IMR-90 (cell line): ENCODE results near the gene VKORC1L1. TPM values are rescaled to one million over a fixed set of nuclear protein-coding genes. Genes with fewer than 3 reads are reported as not detected.

Source experiments
- ATAC-seq: fragments of 200-7000 bp; cut with Tn5 transposase; 2 replicates; pipeline ENCODE4 v1.9.1; 2020; ENCODE audit warnings: low read depth, mild to moderate bottlenecking, moderate library complexity
- BruUV-seq: library from RNA; stranded (reverse); fragments of 400-500 nt; replicated peaks from 2 replicates; lab custom pipeline; 2021; lab: Mats Ljungman, UMichigan
- CTCF ChIA-PET: fragments of 300-600 bp; formaldehyde crosslinking; extraction: SDS; loops from one replicate; lab custom pipeline; 2021; ENCODE audit warnings: antibody characterized with exemption; lab: Yijun Ruan, JAX
- POLR2A ChIA-PET: fragments of 300-600 bp; sonication (Branson Sonifier 250); formaldehyde crosslinking; loops from one replicate; lab custom pipeline; 2022; ENCODE audit warnings: antibody characterized with exemption; ENCODE audit not compliant: unreplicated experiment; lab: Charles Lee
- DNase-seq: peaks from one replicate; pipeline ENCODE4 v3.0.0; 2013
- H2AFZ ChIP-seq: replicated peaks from 2 replicates; pipeline ENCODE3; 2013; ENCODE audit warnings: low read length, mild to moderate bottlenecking; ENCODE audit not compliant: poor library complexity
- H2AK5ac ChIP-seq: 2 replicates; pipeline ENCODE4 v1.6.1; 2013; ENCODE audit warnings: low read depth, low read length, inconsistent platforms
- H2AK9ac ChIP-seq: replicated peaks from 2 replicates; pipeline ENCODE3; 2013; ENCODE audit warnings: mild to moderate bottlenecking, low read depth, low read length, moderate library complexity; ENCODE audit not compliant: poor library complexity
- H2BK120ac ChIP-seq: 2 replicates; pipeline ENCODE4 v1.6.1; 2013; ENCODE audit warnings: low read depth, low read length, inconsistent platforms
- H2BK15ac ChIP-seq: 3 replicates; pipeline ENCODE4 v1.6.1; 2013; ENCODE audit warnings: low read depth, low read length, inconsistent platforms
- H2BK20ac ChIP-seq: 2 replicates; pipeline ENCODE4 v1.6.1; 2013; ENCODE audit warnings: low read depth, mild to moderate bottlenecking, inconsistent platforms, low read length, moderate library complexity
- H2BK5ac ChIP-seq: 2 replicates; pipeline ENCODE4 v1.6.1; 2013; ENCODE audit warnings: mild to moderate bottlenecking, low read depth, low read length, inconsistent platforms; ENCODE audit not compliant: poor library complexity, severe bottlenecking
- H3K14ac ChIP-seq: replicated peaks from 2 replicates; pipeline ENCODE4 v1.6.1; 2013; ENCODE audit warnings: low read depth, low read length, inconsistent platforms
- H3K18ac ChIP-seq: 2 replicates; pipeline ENCODE4 v1.6.1; 2013; ENCODE audit warnings: low read depth, low read length, control low read depth
- H3K23ac ChIP-seq: 2 replicates; pipeline ENCODE4 v1.6.1; 2013; ENCODE audit warnings: low read depth, low read length, inconsistent platforms
- H3K27ac ChIP-seq: 2 replicates; pipeline ENCODE4 v1.5.1; 2013; ENCODE audit warnings: mild to moderate bottlenecking, control low read depth, low read length; ENCODE audit not compliant: insufficient read depth
- H3K27me3 ChIP-seq: 2 replicates; pipeline ENCODE4 v1.6.1; 2013; ENCODE audit warnings: low read length; ENCODE audit not compliant: control insufficient read depth, insufficient read depth
- H3K36me3 ChIP-seq: 2 replicates; pipeline ENCODE4 v1.6.1; 2013; ENCODE audit warnings: low read length, mixed read lengths; ENCODE audit not compliant: control insufficient read depth, insufficient read depth
- H3K4ac ChIP-seq: 2 replicates; pipeline ENCODE4 v1.6.1; 2013; ENCODE audit warnings: low read depth, low read length, inconsistent platforms
- H3K4me1 ChIP-seq: 2 replicates; pipeline ENCODE4 v1.6.1; 2013; ENCODE audit warnings: low read length, mixed read lengths; ENCODE audit not compliant: control insufficient read depth, insufficient read depth
- H3K4me2 ChIP-seq: 2 replicates; pipeline ENCODE4 v1.6.1; 2013; ENCODE audit warnings: low read depth, mild to moderate bottlenecking, control low read depth, low read length, moderate library complexity
- H3K4me3 ChIP-seq: 2 replicates; pipeline ENCODE4 v1.5.1; 2013; ENCODE audit warnings: low read depth, mild to moderate bottlenecking, control low read depth, low read length, moderate library complexity; ENCODE audit not compliant: insufficient read depth
- H3K56ac ChIP-seq: 2 replicates; pipeline ENCODE4 v1.6.1; 2013; ENCODE audit warnings: low read length, inconsistent platforms; ENCODE audit not compliant: insufficient read depth; ENCODE audit errors: extremely low read depth
- H3K79me1 ChIP-seq, 2 experiments: 2 replicates each; pipeline ENCODE4 v1.6.1; 2013; ENCODE audit warnings: low read length in 2 of 2, inconsistent platforms in 1 of 2, low read depth in 1 of 2
- H3K9ac ChIP-seq: 2 replicates; pipeline ENCODE4 v1.6.1; 2013; ENCODE audit warnings: low read depth, low read length, control low read depth
- H3K9me1 ChIP-seq: 2 replicates; pipeline ENCODE4 v1.6.1; 2013; ENCODE audit warnings: low read length, inconsistent platforms; ENCODE audit not compliant: insufficient read depth
- H3K9me3 ChIP-seq: 2 replicates; pipeline ENCODE4 v1.6.1; 2013; ENCODE audit warnings: low read length; ENCODE audit not compliant: control insufficient read depth, insufficient read depth
- H4K20me1 ChIP-seq: 2 replicates; pipeline ENCODE4 v1.6.1; 2013; ENCODE audit warnings: low read length, inconsistent platforms; ENCODE audit not compliant: insufficient read depth
- H4K5ac ChIP-seq: 2 replicates; pipeline ENCODE4 v1.6.1; 2013; ENCODE audit warnings: mild to moderate bottlenecking, low read depth, low read length, control low read depth
- H4K8ac ChIP-seq, 2 experiments: 2 replicates each; pipeline ENCODE4 v1.6.1; 2013; ENCODE audit warnings: low read depth in 2 of 2, low read length in 2 of 2, control low read depth in 1 of 2, inconsistent platforms in 1 of 2
- H4K91ac ChIP-seq: 2 replicates; pipeline ENCODE4 v1.6.1; 2013; ENCODE audit warnings: low read depth, low read length, inconsistent platforms; ENCODE audit not compliant: insufficient read depth
- BHLHE40 ChIP-seq: fragments of 150-350 bp; IDR thresholded peaks from 2 replicates; pipeline ENCODE4 v1.6.1; 2016; ENCODE audit warnings: mild to moderate bottlenecking, low read depth, low read length
- CEBPB ChIP-seq: IDR thresholded peaks from 2 replicates; pipeline ENCODE4 v1.6.1; 2012; ENCODE audit warnings: low read depth, low read length, improper control_type of control experiment
- CHD1 ChIP-seq: IDR thresholded peaks from 2 replicates; pipeline ENCODE4 v1.6.1; 2012; ENCODE audit warnings: low read depth, low read length, improper control_type of control experiment
- CTCF ChIP-seq: conservative IDR thresholded peaks from 2 replicates; pipeline ENCODE4 v1.5.1; 2012; ENCODE audit warnings: mild to moderate bottlenecking, low read depth, low read length, improper control_type of control experiment
- ELK1 ChIP-seq: fragments of 150-350 bp; IDR thresholded peaks from 2 replicates; pipeline ENCODE4 v1.6.1; 2016; ENCODE audit warnings: low read depth, mild to moderate bottlenecking, low read length, moderate library complexity, borderline replicate concordance
- FOS ChIP-seq: fragments of 150-350 bp; IDR thresholded peaks from 2 replicates; pipeline ENCODE4 v1.6.1; 2016; ENCODE audit warnings: low read depth, low read length
- MAFK ChIP-seq: IDR thresholded peaks from 2 replicates; pipeline ENCODE4 v1.6.1; 2012; ENCODE audit warnings: low read depth, low read length, improper control_type of control experiment
- MAZ ChIP-seq: IDR thresholded peaks from 2 replicates; pipeline ENCODE4 v1.6.1; 2012; ENCODE audit warnings: low read depth, mild to moderate bottlenecking, low read length, improper control_type of control experiment, moderate library complexity, borderline replicate concordance
- MXI1 ChIP-seq: IDR thresholded peaks from 2 replicates; pipeline ENCODE4 v1.6.1; 2012; ENCODE audit warnings: low read depth, mild to moderate bottlenecking, low read length, moderate library complexity, borderline replicate concordance
- NFE2L2 ChIP-seq: fragments of 150-350 bp; IDR thresholded peaks from 2 replicates; pipeline ENCODE4 v1.6.1; 2016; ENCODE audit warnings: low read depth, mild to moderate bottlenecking, low read length
- POLR2A ChIP-seq: IDR thresholded peaks from 2 replicates; pipeline ENCODE4 v1.6.1; 2012; ENCODE audit warnings: mild to moderate bottlenecking, low read depth, low read length
- RAD21 ChIP-seq: IDR thresholded peaks from 2 replicates; pipeline ENCODE4 v1.6.1; 2012; ENCODE audit warnings: low read length, improper control_type of control experiment
- RCOR1 ChIP-seq: IDR thresholded peaks from 2 replicates; pipeline ENCODE4 v1.6.1; 2012; ENCODE audit warnings: mild to moderate bottlenecking, low read length, improper control_type of control experiment; ENCODE audit not compliant: insufficient replicate concordance
- RFX5 ChIP-seq: IDR thresholded peaks from 2 replicates; pipeline ENCODE4 v1.8.0; 2012; ENCODE audit warnings: low read depth, mild to moderate bottlenecking, low read length, moderate library complexity
- SMC3 ChIP-seq: fragments of 150-350 bp; IDR thresholded peaks from 2 replicates; pipeline ENCODE4 v1.6.1; 2016; ENCODE audit warnings: low read depth, mild to moderate bottlenecking, antibody characterized with exemption, low read length, moderate library complexity
- USF2 ChIP-seq: fragments of 150-350 bp; IDR thresholded peaks from 2 replicates; pipeline ENCODE4 v1.6.1; 2017; ENCODE audit warnings: mild to moderate bottlenecking, antibody characterized with exemption, low read length, low read depth
- WGBS, 2 experiments: methylation state at CpG; one replicate each; pipeline versions ENCODE4 v1.1.5 to v1.1.7; 2013; ENCODE audit warnings: missing lambda C conversion rate in 2 of 2; ENCODE audit not compliant: insufficient read length in 1 of 2; ENCODE audit errors: extremely low coverage in 2 of 2; 5-methylcytosine and 5-hydroxymethylcytosine counted together
- dilution Hi-C: fragments of 300-500 bp; cut with HindIII; formaldehyde crosslinking; loops from one replicate; pipeline ENCODE4 v1.14.3; 2018; ENCODE audit warnings: low sequenced_read_pairs; ENCODE audit not compliant: unreplicated experiment
- in situ Hi-C: fragments of 300-500 bp; cut with MboI; formaldehyde crosslinking; loops from 3 replicates; pipeline ENCODE4 v1.14.3; 2019; ENCODE audit warnings: low sequenced_read_pairs, inconsistent platforms, mixed read lengths
- intact Hi-C: fragments of 100-400 bp; cut with micrococcal nuclease; formaldehyde crosslinking; loops from 2 replicates; pipeline ENCODE4 v1.10.0; 2022
- polyA plus RNA-seq, 3 experiments: library from polyadenylated mRNA; depleted of rRNA; stranded (reverse); fragments of >200 nt; gene quantifications; 2 replicates each; pipeline ENCODE4 v1.2.3, GENCODE V29; 2012; ENCODE audit warnings: low replicate concordance in 1 of 3
- total RNA-seq: library from RNA; depleted of rRNA; stranded (reverse); fragments of >200 nt; gene quantifications from 2 replicates; pipeline ENCODE4 v1.2.3, GENCODE V29; 2012

Gene VKORC1L1
- total and polyA plus RNA-seq, 2 of the 4 experiments (the other 2 are of a cell fraction), result 12.5 to 14.5 TPM

GRCh38 chr7:65915921-65916657 is 43.2 kb downstream of the VKORC1L1 start:
- no peak overlapping the region for H3K23ac ChIP-seq
- no peak overlapping the region for H2AK9ac ChIP-seq
- BruUV-seq, result no TSS peak
- no peak overlapping the region for H4K8ac ChIP-seq
- no peak overlapping the region for H3K18ac ChIP-seq
- peaks cover 5% of the 10 kb centered on the region for H3K9me1 ChIP-seq
- no peak overlapping the region for H2BK20ac ChIP-seq
- peaks cover 1% of the 10 kb centered on the region; the same call in 1 of the 2 replicates for H3K4me1 ChIP-seq
- H3K14ac ChIP-seq, result no peak overlapping the region
- ChIA-PET POLR2A (no interaction called here), CTCF (no interaction called here)
- H3K79me1 ChIP-seq, result peaks cover 50 to 64% of the 10 kb centered on the region in 2 experiments
- ATAC-seq, result no peak
- H3K4me3 ChIP-seq, result no peak overlapping the region
- in situ Hi-C loops (no loop called here), dilution Hi-C loops (no loop called here), intact Hi-C loops (no loop called here)
- H3K36me3 ChIP-seq, result no peaks in the 10 kb centered on the region; the same call in 1 of the 2 replicates
- no peak overlapping the region for H2AFZ ChIP-seq
- TF ChIP-seq NFE2L2 (no peak), RAD21 (no peak), USF2 (no peak), CEBPB (no peak), SMC3 (no peak), POLR2A (no peak), FOS (no peak), RCOR1 (no peak), MAZ (no peak), CHD1 (no peak), MXI1 (no peak), BHLHE40 (no peak), ELK1 (no peak), CTCF (no peak), MAFK (no peak), RFX5 (no peak)
- peaks cover 12% of the 10 kb centered on the region for H4K20me1 ChIP-seq
- H3K56ac ChIP-seq, result no peak overlapping the region
- H3K27me3 ChIP-seq, result no peaks in the 10 kb centered on the region
- no peak overlapping the region for H3K4ac ChIP-seq
- no CpG with 5 or more reads among the region's 8 CpGs for WGBS, 2 experiments
- no peak overlapping the region for H3K4me2 ChIP-seq
- no peak overlapping the region for H2AK5ac ChIP-seq
- no peak overlapping the region for H2BK5ac ChIP-seq
- no peak overlapping the region for H4K91ac ChIP-seq
- H3K9me3 ChIP-seq, result no peaks in the 10 kb centered on the region
- H2BK15ac ChIP-seq, result no peak overlapping the region
- no peak overlapping the region for H3K27ac ChIP-seq
- no peak overlapping the region for H3K9ac ChIP-seq
- H2BK120ac ChIP-seq, result no peak overlapping the region
- DNase-seq, result no peak
- H4K5ac ChIP-seq, result no peak overlapping the region
